ENCODE measurements around the gene EDARADD. TPM values are rescaled to one million over a fixed set of nuclear protein-coding genes. Genes with fewer than 3 reads are reported as not detected.
"Not testable (repeated sequence)": the region's sequence is repeated elsewhere in the genome, so short reads cannot be mapped to it uniquely, and the experiment has no call there.

The EDARADD gene
- total RNA-seq, 1 experiment from 2014 or later = 35.4 TPM

DNA sequence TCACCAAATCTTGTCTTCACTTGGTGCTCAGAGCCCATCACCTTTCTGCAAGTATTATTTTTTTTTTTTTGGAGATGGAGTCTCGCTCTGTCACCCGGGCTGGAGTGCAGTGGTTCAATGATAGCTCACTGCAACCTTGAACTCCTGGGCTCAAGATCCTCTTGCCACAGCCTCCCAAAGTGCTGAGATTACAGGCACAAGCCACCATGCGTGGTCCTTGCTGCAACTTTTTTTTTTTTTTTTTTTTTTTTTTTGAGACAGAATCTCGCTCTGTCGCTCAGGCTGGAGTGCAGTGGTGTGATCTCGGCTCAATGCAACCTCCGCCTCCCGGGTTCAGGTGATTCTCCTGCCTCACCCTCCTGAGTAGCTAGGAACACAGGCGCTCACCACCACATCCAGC lies 70.1 kb downstream of the EDARADD start:
- POLR2A ChIA-PET = interaction anchor here (0.6 kb wide), 2 partner anchors 14 to 135 kb away, joined by 4 to 11 read pairs; no protein-coding TSS in a partner anchor
- H3K9me3 ChIP-seq (ENCODE audit: control insufficient read depth, insufficient read depth, low read depth, low read length); DNase-seq (ENCODE audit: low read depth, low spot score); H3K4me3 ChIP-seq (ENCODE audit: low read depth in 2 of 2, low read length in 2 of 2); ATAC-seq; CTCF ChIA-PET; H3K27me3 ChIP-seq (ENCODE audit: control insufficient read depth, insufficient read depth, low read length); H3K27ac ChIP-seq (ENCODE audit: low read length); intact Hi-C loops (cut with micrococcal nuclease; ENCODE audit: unreplicated experiment); H3K36me3 ChIP-seq (ENCODE audit: control insufficient read depth, insufficient read depth, low read length); in situ Hi-C loops (cut with HindIII; ENCODE audit: low pct_unique_long_range_greater_than_20kb, low sequenced_read_pairs); BruUV-seq (replicated peaks); H3K4me1 ChIP-seq (ENCODE audit: control insufficient read depth, insufficient read depth, low read length): not testable (repeated sequence)

DNA sequence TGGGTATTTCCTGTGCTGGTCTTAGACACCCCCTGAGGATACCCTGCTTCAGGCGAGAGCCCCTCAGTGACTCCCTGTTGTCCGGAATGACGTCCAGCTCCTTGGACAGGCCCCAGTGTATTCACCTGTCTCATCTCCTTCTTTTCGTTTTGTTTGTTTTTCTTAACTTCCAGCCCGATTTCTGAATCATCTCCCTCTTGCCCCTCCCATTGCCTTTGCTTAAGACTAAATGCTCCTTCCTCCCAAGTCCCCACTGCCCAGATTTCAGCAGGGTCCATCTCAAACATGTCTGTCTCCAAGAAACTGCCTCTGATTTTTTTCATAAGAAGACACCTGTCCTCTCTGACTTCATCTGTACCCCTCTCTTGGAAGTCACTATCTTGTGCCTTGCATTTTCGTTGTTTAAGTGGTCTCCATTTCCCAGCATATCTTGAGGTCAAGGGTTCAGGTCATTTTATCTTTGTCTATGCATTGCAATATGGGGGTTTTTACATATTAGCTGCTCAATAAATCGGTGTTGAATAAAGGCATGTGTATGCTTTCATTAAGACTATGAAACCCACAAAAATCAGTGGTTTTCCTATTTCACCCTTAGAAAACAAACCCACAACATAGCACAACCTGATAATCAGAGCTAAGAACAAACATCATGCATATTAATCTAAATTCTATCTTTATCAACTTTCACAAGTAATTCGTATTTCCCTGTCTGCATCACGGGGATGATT lies 71.3 kb downstream of the EDARADD start:
- H3K27me3 ChIP-seq (ENCODE audit: control insufficient read depth, insufficient read depth, low read length) = no peaks in the 10 kb centered on the region
- H3K4me3 ChIP-seq (ENCODE audit: low read depth in 2 of 2, low read length in 2 of 2) = no peak overlapping the region
- BruUV-seq (replicated peaks) = no TSS peak
- DNase-seq (ENCODE audit: low read depth, low spot score) = no peak
- CTCF ChIA-PET = no interaction called here
- no peaks in the 10 kb centered on the region for H3K9me3 ChIP-seq (ENCODE audit: control insufficient read depth, insufficient read depth, low read depth, low read length)
- no peak for ATAC-seq
- peaks cover 9% of the 10 kb centered on the region for H3K4me1 ChIP-seq (ENCODE audit: control insufficient read depth, insufficient read depth, low read length)
- intact Hi-C loops (cut with micrococcal nuclease; ENCODE audit: unreplicated experiment) = no loop called here
- in situ Hi-C loops (cut with HindIII; ENCODE audit: low pct_unique_long_range_greater_than_20kb, low sequenced_read_pairs) = no loop called here
- no peaks in the 10 kb centered on the region for H3K36me3 ChIP-seq (ENCODE audit: control insufficient read depth, insufficient read depth, low read length)
- no peak for TF ChIP-seq TCF7L2 (IDR thresholded peaks at IDR 0.05; ENCODE audit: low read depth, low read length)
- TF ChIP-seq, protein P1, sequence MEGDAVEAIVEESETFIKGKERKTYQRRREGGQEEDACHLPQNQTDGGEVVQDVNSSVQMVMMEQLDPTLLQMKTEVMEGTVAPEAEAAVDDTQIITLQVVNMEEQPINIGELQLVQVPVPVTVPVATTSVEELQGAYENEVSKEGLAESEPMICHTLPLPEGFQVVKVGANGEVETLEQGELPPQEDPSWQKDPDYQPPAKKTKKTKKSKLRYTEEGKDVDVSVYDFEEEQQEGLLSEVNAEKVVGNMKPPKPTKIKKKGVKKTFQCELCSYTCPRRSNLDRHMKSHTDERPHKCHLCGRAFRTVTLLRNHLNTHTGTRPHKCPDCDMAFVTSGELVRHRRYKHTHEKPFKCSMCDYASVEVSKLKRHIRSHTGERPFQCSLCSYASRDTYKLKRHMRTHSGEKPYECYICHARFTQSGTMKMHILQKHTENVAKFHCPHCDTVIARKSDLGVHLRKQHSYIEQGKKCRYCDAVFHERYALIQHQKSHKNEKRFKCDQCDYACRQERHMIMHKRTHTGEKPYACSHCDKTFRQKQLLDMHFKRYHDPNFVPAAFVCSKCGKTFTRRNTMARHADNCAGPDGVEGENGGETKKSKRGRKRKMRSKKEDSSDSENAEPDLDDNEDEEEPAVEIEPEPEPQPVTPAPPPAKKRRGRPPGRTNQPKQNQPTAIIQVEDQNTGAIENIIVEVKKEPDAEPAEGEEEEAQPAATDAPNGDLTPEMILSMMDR (IDR thresholded peaks at IDR 0.05) = no peak
- TF ChIP-seq POLR2AphosphoS5 (IDR thresholded peaks at IDR 0.05; ENCODE audit: low read depth, low read length) = no peak
- TF ChIP-seq SIN3A (IDR thresholded peaks at IDR 0.05; ENCODE audit: borderline replicate concordance, insufficient read depth, low read depth, low read length) = no peak
- TF ChIP-seq, protein P2, sequence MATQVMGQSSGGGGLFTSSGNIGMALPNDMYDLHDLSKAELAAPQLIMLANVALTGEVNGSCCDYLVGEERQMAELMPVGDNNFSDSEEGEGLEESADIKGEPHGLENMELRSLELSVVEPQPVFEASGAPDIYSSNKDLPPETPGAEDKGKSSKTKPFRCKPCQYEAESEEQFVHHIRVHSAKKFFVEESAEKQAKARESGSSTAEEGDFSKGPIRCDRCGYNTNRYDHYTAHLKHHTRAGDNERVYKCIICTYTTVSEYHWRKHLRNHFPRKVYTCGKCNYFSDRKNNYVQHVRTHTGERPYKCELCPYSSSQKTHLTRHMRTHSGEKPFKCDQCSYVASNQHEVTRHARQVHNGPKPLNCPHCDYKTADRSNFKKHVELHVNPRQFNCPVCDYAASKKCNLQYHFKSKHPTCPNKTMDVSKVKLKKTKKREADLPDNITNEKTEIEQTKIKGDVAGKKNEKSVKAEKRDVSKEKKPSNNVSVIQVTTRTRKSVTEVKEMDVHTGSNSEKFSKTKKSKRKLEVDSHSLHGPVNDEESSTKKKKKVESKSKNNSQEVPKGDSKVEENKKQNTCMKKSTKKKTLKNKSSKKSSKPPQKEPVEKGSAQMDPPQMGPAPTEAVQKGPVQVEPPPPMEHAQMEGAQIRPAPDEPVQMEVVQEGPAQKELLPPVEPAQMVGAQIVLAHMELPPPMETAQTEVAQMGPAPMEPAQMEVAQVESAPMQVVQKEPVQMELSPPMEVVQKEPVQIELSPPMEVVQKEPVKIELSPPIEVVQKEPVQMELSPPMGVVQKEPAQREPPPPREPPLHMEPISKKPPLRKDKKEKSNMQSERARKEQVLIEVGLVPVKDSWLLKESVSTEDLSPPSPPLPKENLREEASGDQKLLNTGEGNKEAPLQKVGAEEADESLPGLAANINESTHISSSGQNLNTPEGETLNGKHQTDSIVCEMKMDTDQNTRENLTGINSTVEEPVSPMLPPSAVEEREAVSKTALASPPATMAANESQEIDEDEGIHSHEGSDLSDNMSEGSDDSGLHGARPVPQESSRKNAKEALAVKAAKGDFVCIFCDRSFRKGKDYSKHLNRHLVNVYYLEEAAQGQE (IDR thresholded peaks at IDR 0.05; ENCODE audit: insufficient read depth in 1 of 2, low read depth in 2 of 2, low read length in 1 of 2) = no peak
- POLR2A ChIA-PET = no interaction called here
- peak overlapping the region; percentile 13; the same call in 1 of the 2 replicates for H3K27ac ChIP-seq (ENCODE audit: low read length)

DNA sequence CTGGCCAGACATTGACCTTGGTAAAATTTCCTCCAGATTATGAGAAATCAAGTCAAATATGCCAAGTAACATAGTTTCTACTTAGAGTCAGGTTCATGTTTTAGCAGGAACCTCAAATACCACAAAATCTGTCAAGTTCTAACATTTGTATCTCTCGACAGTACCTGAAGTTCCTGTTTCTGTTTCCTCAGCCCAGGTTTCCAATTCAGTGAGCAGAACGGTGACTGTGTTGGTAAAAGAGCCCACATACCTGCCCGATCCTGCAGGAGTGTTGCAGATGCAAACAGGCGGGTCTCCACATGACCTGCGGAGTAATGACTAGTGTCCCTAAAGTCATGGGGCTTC lies 71.8 kb downstream of the EDARADD start:
- intact Hi-C loops (cut with micrococcal nuclease; ENCODE audit: unreplicated experiment) = no loop called here
- Histone ChIP-seq H3K36me3 (ENCODE audit: control insufficient read depth, insufficient read depth, low read length) (no peaks in the 10 kb centered on the region), H3K4me1 (ENCODE audit: control insufficient read depth, insufficient read depth, low read length) (peaks cover 9% of the 10 kb centered on the region), H3K27me3 (ENCODE audit: control insufficient read depth, insufficient read depth, low read length) (no peaks in the 10 kb centered on the region), H3K27ac (ENCODE audit: low read length) (peak overlapping the region; percentile 13; the same call in 1 of the 2 replicates), H3K9me3 (ENCODE audit: control insufficient read depth, insufficient read depth, low read depth, low read length) (no peaks in the 10 kb centered on the region), H3K4me3 (ENCODE audit: low read depth in 2 of 2, low read length in 2 of 2) (no peak overlapping the region)
- no peak for DNase-seq (ENCODE audit: low read depth, low spot score)
- TF ChIP-seq POLR2AphosphoS5 (IDR thresholded peaks at IDR 0.05; ENCODE audit: low read depth, low read length) = no peak
- TF ChIP-seq, protein P1 (IDR thresholded peaks at IDR 0.05) = no peak
- no peak for TF ChIP-seq TCF7L2 (IDR thresholded peaks at IDR 0.05; ENCODE audit: low read depth, low read length)
- no peak for TF ChIP-seq SIN3A (IDR thresholded peaks at IDR 0.05; ENCODE audit: borderline replicate concordance, insufficient read depth, low read depth, low read length)
- TF ChIP-seq, protein P2 (IDR thresholded peaks at IDR 0.05; ENCODE audit: insufficient read depth in 1 of 2, low read depth in 2 of 2, low read length in 1 of 2) = no peak
- ChIA-PET POLR2A (no interaction called here), CTCF (no interaction called here)
- no peak for ATAC-seq
- BruUV-seq (replicated peaks) = no TSS peak
- in situ Hi-C loops (cut with HindIII; ENCODE audit: low pct_unique_long_range_greater_than_20kb, low sequenced_read_pairs) = no loop called here
